Type B pancreatic cell (in vitro differentiated cells): ENCODE results near the gene STX16. TPM values are rescaled to one million over a fixed set of nuclear protein-coding genes. Genes with fewer than 3 reads are reported as not detected.
"Not testable (repeated sequence)": the region's sequence is repeated elsewhere in the genome, so short reads cannot be mapped to it uniquely, and the experiment has no call there.

Experiments used
- DNase-seq: peaks from one replicate; pipeline ENCODE4 v3.0.0; 2021; ENCODE audit warnings: mixed read lengths; ENCODE audit not compliant: unreplicated experiment; ENCODE audit errors: extremely low spot score
- H3K27ac Mint-ChIP-seq: 2 replicates; pipeline ENCODE4 v1.8.0; 2021; ENCODE audit warnings: mild to moderate bottlenecking, mixed read lengths
- H3K27me3 Mint-ChIP-seq: 2 replicates; pipeline ENCODE4 v1.8.0; 2021; ENCODE audit warnings: mixed read lengths
- H3K36me3 Mint-ChIP-seq: 2 replicates; pipeline ENCODE4 v1.8.0; 2021; ENCODE audit warnings: mixed read lengths
- H3K4me1 Mint-ChIP-seq: one replicate; pipeline ENCODE4 v1.8.0; 2021; ENCODE audit warnings: mixed read lengths; ENCODE audit not compliant: unreplicated experiment
- H3K4me3 Mint-ChIP-seq: 2 replicates; pipeline ENCODE4 v1.8.0; 2021; ENCODE audit warnings: mild to moderate bottlenecking, mixed read lengths
- H3K9me3 Mint-ChIP-seq: 2 replicates; pipeline ENCODE4 v1.8.0; 2021; ENCODE audit warnings: mixed read lengths
- CTCF ChIP-seq: fragments of 200-600 bp; sonication (generic); conservative IDR thresholded peaks from 2 replicates; pipeline ENCODE4 v1.5.0; 2021; ENCODE audit warnings: antibody characterized with exemption, mild to moderate bottlenecking
- total RNA-seq: library from RNA; stranded (reverse); gene quantifications from 2 replicates; pipeline ENCODE4 v1.2.1, GENCODE V29; 2021; ENCODE audit warnings: low replicate concordance

The STX16 gene
- total RNA-seq, 1 donor from 2014 or later = 62.8 TPM

GRCh38 chr20:58719971-58720371 lies 68.9 kb downstream of the STX16 start:
- Mint-ChIP-seq H3K36me3 (no peaks in the 10 kb centered on the region), H3K27me3 (peaks cover 26% of the 10 kb centered on the region), H3K4me3 (no peak overlapping the region), H3K9me3 (no peaks in the 10 kb centered on the region), H3K27ac (no peak overlapping the region), H3K4me1 (no peaks in the 10 kb centered on the region)
- no peak for TF ChIP-seq CTCF
- DNase-seq = peak; percentile 40

- H3K27ac Mint-ChIP-seq = no peak overlapping the region
- H3K4me1 Mint-ChIP-seq = no peaks in the 10 kb centered on the region
- TF ChIP-seq CTCF = no peak
- H3K4me3 Mint-ChIP-seq = no peak overlapping the region
- H3K27me3 Mint-ChIP-seq = peaks cover 26% of the 10 kb centered on the region
- DNase-seq = peak; percentile 39
- no peaks in the 10 kb centered on the region for H3K9me3 Mint-ChIP-seq
- no peaks in the 10 kb centered on the region for H3K36me3 Mint-ChIP-seq
Observed at GRCh38 chr20:58720890-58721289, 69.8 kb downstream of the STX16 start.

GRCh38 chr20:58721951-58722778 lies 71.1 kb downstream of the STX16 start:
- no peaks in the 10 kb centered on the region for H3K9me3 Mint-ChIP-seq
- H3K36me3 Mint-ChIP-seq = no peaks in the 10 kb centered on the region
- H3K27ac Mint-ChIP-seq = no peak overlapping the region
- DNase-seq = peak; percentile 47
- H3K4me3 Mint-ChIP-seq = no peak overlapping the region
- no peaks in the 10 kb centered on the region for H3K4me1 Mint-ChIP-seq
- no peak for TF ChIP-seq CTCF
- H3K27me3 Mint-ChIP-seq = peaks cover 26% of the 10 kb centered on the region

- no peak overlapping the region for H3K27ac Mint-ChIP-seq
- no peak overlapping the region for H3K4me3 Mint-ChIP-seq
- no peaks in the 10 kb centered on the region for H3K36me3 Mint-ChIP-seq
- TF ChIP-seq CTCF = no peak
- H3K27me3 Mint-ChIP-seq = peaks cover 26% of the 10 kb centered on the region
- peak; percentile 54 for DNase-seq
- H3K9me3 Mint-ChIP-seq = no peaks in the 10 kb centered on the region
- H3K4me1 Mint-ChIP-seq = no peaks in the 10 kb centered on the region
Observed at GRCh38 chr20:58722877-58723627, 72.0 kb downstream of the STX16 start.

GRCh38 chr20:58723628-58723984 lies 72.5 kb downstream of the STX16 start:
- no peak overlapping the region for H3K27ac Mint-ChIP-seq
- DNase-seq = peak; percentile 27
- no peak for TF ChIP-seq CTCF
- no peak overlapping the region for H3K4me3 Mint-ChIP-seq
- no peaks in the 10 kb centered on the region for H3K36me3 Mint-ChIP-seq
- H3K4me1 Mint-ChIP-seq = no peaks in the 10 kb centered on the region
- H3K9me3 Mint-ChIP-seq = no peaks in the 10 kb centered on the region
- peaks cover 26% of the 10 kb centered on the region for H3K27me3 Mint-ChIP-seq

GRCh38 chr20:58726156-58726555 lies 75.1 kb downstream of the STX16 start:
- not testable (repeated sequence) for H3K4me1 Mint-ChIP-seq

More at GRCh38 chr20:58726156-58726555, 75.1 kb downstream of the STX16 start:
- H3K9me3 Mint-ChIP-seq, DNase-seq, H3K27ac Mint-ChIP-seq, H3K36me3 Mint-ChIP-seq, H3K4me3 Mint-ChIP-seq: not testable (repeated sequence)
- peaks cover 19% of the 10 kb centered on the region for H3K27me3 Mint-ChIP-seq
